Neural progenitor cell (in vitro differentiated cells): ENCODE results near the gene FNIP2.

Source experiments
- EZH2 ChIP-seq: fragments of 200-600 bp; sonication (generic); IDR thresholded peaks from 2 replicates; pipeline ENCODE4 v1.6.1; 2017; ENCODE audit warnings: antibody characterized with exemption, mild to moderate bottlenecking, moderate library complexity
- EZH2phosphoT487 ChIP-seq: fragments of 200-600 bp; sonication (generic); IDR thresholded peaks from 2 replicates; pipeline ENCODE4 v1.6.1; 2017; ENCODE audit warnings: antibody characterized with exemption
- TF ChIP-seq, protein P1 (sequence below): fragments of 200-600 bp; sonication (generic); IDR thresholded peaks from 2 replicates; pipeline ENCODE4 v1.5.1; 2017; ENCODE audit warnings: antibody characterized with exemption, mild to moderate bottlenecking

GRCh38 chr4:158865520-158866177, 96.8 kb downstream of the FNIP2 start:
- TF ChIP-seq, protein P1, sequence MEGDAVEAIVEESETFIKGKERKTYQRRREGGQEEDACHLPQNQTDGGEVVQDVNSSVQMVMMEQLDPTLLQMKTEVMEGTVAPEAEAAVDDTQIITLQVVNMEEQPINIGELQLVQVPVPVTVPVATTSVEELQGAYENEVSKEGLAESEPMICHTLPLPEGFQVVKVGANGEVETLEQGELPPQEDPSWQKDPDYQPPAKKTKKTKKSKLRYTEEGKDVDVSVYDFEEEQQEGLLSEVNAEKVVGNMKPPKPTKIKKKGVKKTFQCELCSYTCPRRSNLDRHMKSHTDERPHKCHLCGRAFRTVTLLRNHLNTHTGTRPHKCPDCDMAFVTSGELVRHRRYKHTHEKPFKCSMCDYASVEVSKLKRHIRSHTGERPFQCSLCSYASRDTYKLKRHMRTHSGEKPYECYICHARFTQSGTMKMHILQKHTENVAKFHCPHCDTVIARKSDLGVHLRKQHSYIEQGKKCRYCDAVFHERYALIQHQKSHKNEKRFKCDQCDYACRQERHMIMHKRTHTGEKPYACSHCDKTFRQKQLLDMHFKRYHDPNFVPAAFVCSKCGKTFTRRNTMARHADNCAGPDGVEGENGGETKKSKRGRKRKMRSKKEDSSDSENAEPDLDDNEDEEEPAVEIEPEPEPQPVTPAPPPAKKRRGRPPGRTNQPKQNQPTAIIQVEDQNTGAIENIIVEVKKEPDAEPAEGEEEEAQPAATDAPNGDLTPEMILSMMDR: no peak
- TF ChIP-seq EZH2phosphoT487 (no peak), EZH2 (no peak)
